Esophagus squamous epithelium (tissue), 5 donors: ENCODE data around the gene FAAP100. TPM values are rescaled to one million over a fixed set of nuclear protein-coding genes. Genes with fewer than 3 reads are reported as not detected.

Experiments used
- DNase-seq: peaks from one replicate; lab custom pipeline; 2025; lab: John Stamatoyannopoulos, UW
- H3K27ac ChIP-seq, 4 donors: fragments of 200-600 bp; sonication (generic); one replicate each; pipeline ENCODE4 v1.5.1; 2016 to 2019; ENCODE audit warnings: mild to moderate bottlenecking in 1 of 4
- H3K27me3 ChIP-seq, 4 donors: fragments of 200-600 bp; sonication (generic); 1 replicate in 3 of 4; 2 replicates in 1 of 4; pipeline versions ENCODE4 v1.5.1 to v1.6.0; 2017 to 2021; ENCODE audit warnings: antibody characterized with exemption in 1 of 4
- H3K36me3 ChIP-seq, 3 donors: fragments of 200-600 bp; sonication (generic); one replicate each; pipeline ENCODE4 v1.5.1; 2016 to 2019
- H3K4me1 ChIP-seq, 3 donors: fragments of 200-600 bp; sonication (generic); one replicate each; pipeline ENCODE4 v1.5.1; 2017 to 2019
- H3K4me3 ChIP-seq, 4 donors: fragments of 200-600 bp; sonication (generic); 1 replicate in 3 of 4; 2 replicates in 1 of 4; pipeline ENCODE4 v1.5.1; 2016 to 2019; ENCODE audit warnings: mild to moderate bottlenecking in 2 of 4, moderate library complexity in 1 of 4
- H3K9me3 ChIP-seq, 3 donors: fragments of 200-600 bp; sonication (generic); one replicate each; pipeline ENCODE4 v1.5.1; 2016 to 2019
- CTCF ChIP-seq, 6 experiments: fragments of 450-650 bp in 4 of 6; fragments of 200-600 bp in 2 of 6; sonication (generic) in 2 of 6; IDR thresholded peaks; one replicate each; pipeline ENCODE4 v1.5.1; 2016 to 2019; ENCODE audit warnings: antibody characterized with exemption in 6 of 6, mild to moderate bottlenecking in 4 of 6, moderate library complexity in 4 of 6
- POLR2A ChIP-seq, 4 donors: fragments of 450-650 bp; IDR thresholded peaks; one replicate each; pipeline ENCODE4 v1.6.1; 2017; ENCODE audit warnings: antibody characterized with exemption in 4 of 4, mild to moderate bottlenecking in 4 of 4, moderate library complexity in 3 of 4
- WGBS, 2 donors: methylation state at CpG; one replicate each; pipeline ENCODE4 v1.1.5; 2018; 5-methylcytosine and 5-hydroxymethylcytosine counted together
- intact Hi-C: fragments of 100-400 bp; cut with DNase I; formaldehyde crosslinking; loops from one replicate; pipeline ENCODE4 v1.15.0; 2022
- total RNA-seq, 4 donors: library from RNA; depleted of rRNA; stranded (reverse); fragments of >200 nt; gene quantifications; one replicate each; pipeline ENCODE4 v1.1.0, GENCODE V29; 2016
- donor health status: DM: yes; HTN: yes; CAD: no.

FAAP100 gene
- total RNA-seq, 4 donors from 2014 or later = 17.3 to 32.2 (median 26.1) TPM

- Histone ChIP-seq H3K27me3 (no peaks in the 10 kb centered on the region), H3K36me3 (peaks cover 18 to 95% (median 29%) of the 10 kb centered on the region in 3 donors), H3K4me3 (no peak overlapping the region), H3K27ac (no peak overlapping the region), H3K9me3 (no peaks in the 10 kb centered on the region), H3K4me1 (peaks cover 12 to 22% (median 16%) of the 10 kb centered on the region in 3 donors)
- intact Hi-C loops = no loop called here
- TF ChIP-seq POLR2A (IDR thresholded peaks at IDR 0.05) = no peak
- no peak for TF ChIP-seq CTCF (IDR thresholded peaks at IDR 0.05)
- no peak for DNase-seq
- WGBS, 2 donors = 94 to 95% methylated on average over 10 of the region's 10 CpGs
These were observed 27.7 kb upstream of the FAAP100 start for GRCh38 chr17:81579821-81580321.

- Histone ChIP-seq H3K4me3 (no peak overlapping the region), H3K9me3 (no peaks in the 10 kb centered on the region), H3K27me3 (no peaks in the 10 kb centered on the region), H3K4me1 (peaks cover 12 to 22% (median 16%) of the 10 kb centered on the region in 3 donors), H3K27ac (no peak overlapping the region), H3K36me3 (peaks cover 18 to 95% (median 24%) of the 10 kb centered on the region in 3 donors)
- DNase-seq = no peak
- TF ChIP-seq POLR2A (IDR thresholded peaks at IDR 0.05) = no peak
- TF ChIP-seq CTCF (IDR thresholded peaks at IDR 0.05) = no peak
- WGBS, 2 donors = 90 to 91% methylated on average over 5 to 6 of the region's 6 CpGs
- intact Hi-C loops = no loop called here
These were observed 27.1 kb upstream of the FAAP100 start for GRCh38 chr17:81579298-81579697.

GRCh38 chr17:81578561-81579225 lies 26.5 kb upstream of the FAAP100 start:
- H3K4me3 ChIP-seq = no peak overlapping the region
- no peaks in the 10 kb centered on the region for H3K9me3 ChIP-seq
- peaks cover 18 to 95% (median 20%) of the 10 kb centered on the region in 3 donors for H3K36me3 ChIP-seq
- H3K27me3 ChIP-seq = no peaks in the 10 kb centered on the region
- no peak for DNase-seq
- no peak overlapping the region for H3K27ac ChIP-seq
- H3K4me1 ChIP-seq = peaks cover 12 to 22% (median 16%) of the 10 kb centered on the region in 3 donors
- no peak for TF ChIP-seq POLR2A (IDR thresholded peaks at IDR 0.05)
- 75 to 86% methylated on average over 4 of the region's 6 CpGs for WGBS, 2 donors
- intact Hi-C loops = no loop called here

GRCh38 chr17:81578038-81578441 lies 25.9 kb upstream of the FAAP100 start:
- intact Hi-C loops = no loop called here
- Histone ChIP-seq H3K4me3 (no peak overlapping the region), H3K4me1 (peaks cover 12 to 22% (median 16%) of the 10 kb centered on the region in 3 donors), H3K36me3 (peaks cover 16 to 95% (median 18%) of the 10 kb centered on the region in 3 donors), H3K27ac (no peak overlapping the region), H3K27me3 (no peaks in the 10 kb centered on the region), H3K9me3 (no peaks in the 10 kb centered on the region)
- no peak for DNase-seq
- TF ChIP-seq POLR2A (IDR thresholded peaks at IDR 0.05) = no peak
- TF ChIP-seq CTCF (IDR thresholded peaks at IDR 0.05) = no peak
- 90 to 98% methylated on average over 8 to 10 of the region's 10 CpGs for WGBS, 2 donors

GRCh38 chr17:81577278-81578000 lies 25.3 kb upstream of the FAAP100 start:
- Histone ChIP-seq H3K36me3 (peaks cover 10 to 95% (median 12%) of the 10 kb centered on the region in 3 donors), H3K9me3 (no peaks in the 10 kb centered on the region), H3K27me3 (no peaks in the 10 kb centered on the region), H3K4me3 (no peak overlapping the region), H3K27ac (peak overlapping the region in 1 of 4 donors; percentile 29), H3K4me1 (peaks cover 12 to 22% (median 16%) of the 10 kb centered on the region in 3 donors)
- TF ChIP-seq CTCF (IDR thresholded peaks at IDR 0.05) (no peak), POLR2A (IDR thresholded peaks at IDR 0.05) (no peak)
- intact Hi-C loops = no loop called here
- WGBS, 2 donors = 62 to 69% methylated on average over 11 of the region's 11 CpGs
- DNase-seq = no peak
